Renal pelvis (tissue), 12 donors: ENCODE data around the gene AURKB. TPM values are rescaled to one million over a fixed set of nuclear protein-coding genes. Genes with fewer than 3 reads are reported as not detected.
"Not testable (repeated sequence)": the region's sequence is repeated elsewhere in the genome, so short reads cannot be mapped to it uniquely, and the experiment has no call there.

Source experiments
- DNase-seq: peaks from one replicate; pipeline ENCODE4 v3.0.0-alpha.2; 2013
- long read RNA-seq, 16 experiments: transcript quantifications; one replicate each; lab custom pipeline, GENCODE V29; 2026
- polyA plus RNA-seq, 3 donors: library from polyadenylated mRNA; unstranded; fragments of 120-200 nt; gene quantifications; one replicate each; pipeline ENCODE4 v1.2.1, GENCODE V29; 2013; ENCODE audit not compliant: insufficient read length in 3 of 3

AURKB gene
- polyA plus RNA-seq: 10 to 100 TPM; 31.9 to 48.1 (median 43.2) TPM
- long read RNA-seq, donor 1, transcript AURKB-214 (9 exons, 1,227 nt): major isoform, 7 of 7 reads
- long read RNA-seq, donor 1, partial matches to known transcripts: 0 of 7 reads
- long read RNA-seq, donor 1, other reads (novel, unspliced or antisense): 0 of 7 reads
- long read RNA-seq, donor 2, transcript AURKB-214 (9 exons, 1,227 nt): major isoform, 16 of 20 reads
- long read RNA-seq, donor 2, partial matches to known transcripts: 0 of 20 reads
- long read RNA-seq, donor 2, other reads (novel, unspliced or antisense): 0 of 20 reads
- long read RNA-seq, donor 3, transcript AURKB-214 (9 exons, 1,227 nt): major isoform, 5 of 7 reads
- long read RNA-seq, donor 3, partial matches to known transcripts: 0 of 7 reads
- long read RNA-seq, donor 3, other reads (novel, unspliced or antisense): 0 of 7 reads
- long read RNA-seq, donor 4, transcript AURKB-214 (9 exons, 1,227 nt): major isoform, 8 of 9 reads
- long read RNA-seq, donor 4, partial matches to known transcripts: 0 of 9 reads
- long read RNA-seq, donor 4, other reads (novel, unspliced or antisense): 0 of 9 reads
- long read RNA-seq, donor 5, partial matches to known transcripts: 0 of 2 reads
- long read RNA-seq, donor 5, other reads (novel, unspliced or antisense): 0 of 2 reads
- long read RNA-seq, donor 6, partial matches to known transcripts: 0 of 5 reads
- long read RNA-seq, donor 6, other reads (novel, unspliced or antisense): 0 of 5 reads
- long read RNA-seq, donor 7, transcript AURKB-214 (9 exons, 1,227 nt): major isoform, 8 of 16 reads
- long read RNA-seq, donor 7, partial matches to known transcripts: 6 of 16 reads
- long read RNA-seq, donor 7, other reads (novel, unspliced or antisense): 0 of 16 reads
- long read RNA-seq, donor 8, partial matches to known transcripts: 0 of 2 reads
- long read RNA-seq, donor 8, other reads (novel, unspliced or antisense): 0 of 2 reads
- long read RNA-seq, donor 9, transcript AURKB-214 (9 exons, 1,227 nt): major isoform, 9 of 11 reads
- long read RNA-seq, donor 9, partial matches to known transcripts: 0 of 11 reads
- long read RNA-seq, donor 9, other reads (novel, unspliced or antisense): 0 of 11 reads
- long read RNA-seq, donor 10, transcript AURKB-214 (9 exons, 1,227 nt): major isoform, 10 of 16 reads
- long read RNA-seq, donor 10, partial matches to known transcripts: 0 of 16 reads
- long read RNA-seq, donor 10, other reads (novel, unspliced or antisense): 0 of 16 reads
- long read RNA-seq, donor 11, transcript AURKB-214 (9 exons, 1,227 nt): major isoform, 6 of 9 reads
- long read RNA-seq, donor 11, partial matches to known transcripts: 0 of 9 reads
- long read RNA-seq, donor 11, other reads (novel, unspliced or antisense): 0 of 9 reads
- long read RNA-seq, donor 12, partial matches to known transcripts: 0 of 4 reads
- long read RNA-seq, donor 12, other reads (novel, unspliced or antisense): 0 of 4 reads
- long read RNA-seq, donor 13, partial matches to known transcripts: 5 of 8 reads
- long read RNA-seq, donor 13, other reads (novel, unspliced or antisense): 0 of 8 reads
- long read RNA-seq, donor 14: 0 reads
- long read RNA-seq, donor 15: 0 reads
- long read RNA-seq, donor 16, transcript AURKB-214 (9 exons, 1,227 nt): major isoform, 12 of 14 reads
- long read RNA-seq, donor 16, partial matches to known transcripts: 0 of 14 reads
- long read RNA-seq, donor 16, other reads (novel, unspliced or antisense): 0 of 14 reads

DNA sequence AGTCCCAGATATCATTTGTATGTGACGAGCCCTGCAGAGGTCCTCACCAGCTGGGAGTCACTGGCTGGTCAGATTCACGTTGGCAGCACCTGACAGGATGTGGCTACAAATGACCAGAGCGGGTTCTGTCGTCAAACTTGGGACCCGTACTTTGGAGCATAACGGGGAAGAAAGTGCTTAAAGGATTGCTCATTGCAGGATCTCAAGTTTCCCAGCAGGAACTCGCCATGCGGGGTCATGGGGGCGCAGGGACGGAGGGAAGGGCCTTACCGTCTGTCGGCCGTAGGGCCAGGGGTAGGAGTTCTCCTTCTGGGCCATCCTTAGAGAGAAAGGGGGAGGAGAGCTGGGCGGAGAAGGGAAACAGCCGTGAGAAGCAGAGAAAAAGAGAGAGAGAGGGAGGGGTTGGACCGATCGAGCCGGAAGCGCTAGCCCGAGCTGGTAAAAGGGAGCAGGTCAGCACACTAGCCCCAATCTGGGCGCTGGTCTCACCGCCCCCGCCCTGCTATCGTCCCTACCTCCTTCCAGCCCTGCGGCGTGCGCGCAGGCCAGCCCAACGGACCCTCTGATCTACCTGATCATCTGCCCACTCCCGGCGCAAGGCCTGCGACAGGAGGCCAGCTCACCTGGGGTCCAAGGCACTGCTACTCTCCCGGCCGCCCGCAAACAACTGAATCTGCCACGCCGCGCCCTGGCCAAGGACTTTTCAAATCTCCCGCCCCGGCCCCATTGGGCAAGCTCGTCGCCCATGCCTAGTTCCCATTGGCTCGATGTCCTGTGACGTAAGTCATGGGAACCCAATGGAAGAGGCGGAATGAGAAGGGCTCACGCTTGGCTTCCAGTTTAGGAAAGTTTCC lies at the start of gene AURKB:
Gene AURKB (minus strand): TSS at position 669 of the 854 bp plus-strand sequence. CDS start 351 bp downstream, at position 318.
- DNase-seq: peak; percentile 98

DNA sequence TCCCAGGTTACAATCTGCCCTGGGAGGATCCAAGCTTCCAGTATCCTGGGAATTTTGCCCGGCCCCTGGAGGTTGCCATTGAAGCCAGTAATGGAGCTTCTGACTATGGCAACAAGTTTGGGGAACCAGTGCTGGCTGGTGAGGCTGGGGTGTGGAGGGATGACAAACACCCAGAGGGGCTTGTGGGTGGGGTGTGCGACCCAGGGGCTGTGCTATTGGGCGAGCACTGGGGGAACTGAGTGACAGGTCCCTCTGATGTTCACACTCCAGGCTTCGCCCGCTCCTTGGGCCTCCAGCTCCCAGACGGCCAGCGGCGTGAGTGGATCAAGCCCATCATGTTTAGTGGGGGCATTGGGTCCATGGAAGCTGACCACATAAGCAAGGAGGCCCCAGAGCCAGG lies 47.4 kb upstream of the AURKB start:
- no peak for DNase-seq

DNA sequence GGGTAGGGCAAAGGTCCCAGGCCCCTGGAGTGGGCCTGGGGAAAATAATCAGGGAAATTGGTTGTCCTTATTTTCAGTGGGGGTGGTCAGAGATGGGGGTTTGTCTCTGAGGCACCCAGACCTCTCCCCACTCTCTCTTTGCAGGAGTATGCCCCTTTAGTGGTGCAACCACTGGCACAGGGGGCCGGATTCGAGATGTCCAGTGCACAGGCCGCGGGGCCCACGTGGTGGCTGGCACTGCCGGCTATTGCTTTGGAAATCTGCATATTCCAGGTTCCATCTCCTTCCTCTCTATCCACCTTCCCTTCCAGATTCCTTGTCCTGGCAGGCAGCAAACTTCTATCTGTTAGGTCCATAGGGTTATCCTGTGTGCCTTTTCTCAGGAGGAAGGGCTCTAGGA lies 46.3 kb upstream of the AURKB start:
- DNase-seq: no peak

DNA sequence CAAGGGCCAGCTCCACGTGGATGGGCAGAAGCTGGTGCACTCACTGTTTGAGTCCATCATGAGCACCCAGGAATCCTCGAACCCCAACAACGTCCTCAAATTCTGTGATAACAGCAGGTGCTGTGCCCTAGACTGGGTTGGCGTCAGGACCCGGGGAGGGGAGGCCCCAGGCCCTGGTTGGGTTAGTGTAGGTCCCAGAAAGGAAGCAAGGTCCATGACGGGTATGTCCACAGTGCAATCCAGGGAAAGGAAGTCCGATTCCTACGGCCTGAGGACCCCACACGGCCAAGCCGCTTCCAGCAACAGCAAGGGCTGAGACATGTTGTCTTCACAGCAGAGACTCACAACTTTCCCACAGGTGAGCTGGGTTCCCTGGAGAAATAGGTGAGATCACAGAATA lies 45.9 kb upstream of the AURKB start:
- DNase-seq: no peak

DNA sequence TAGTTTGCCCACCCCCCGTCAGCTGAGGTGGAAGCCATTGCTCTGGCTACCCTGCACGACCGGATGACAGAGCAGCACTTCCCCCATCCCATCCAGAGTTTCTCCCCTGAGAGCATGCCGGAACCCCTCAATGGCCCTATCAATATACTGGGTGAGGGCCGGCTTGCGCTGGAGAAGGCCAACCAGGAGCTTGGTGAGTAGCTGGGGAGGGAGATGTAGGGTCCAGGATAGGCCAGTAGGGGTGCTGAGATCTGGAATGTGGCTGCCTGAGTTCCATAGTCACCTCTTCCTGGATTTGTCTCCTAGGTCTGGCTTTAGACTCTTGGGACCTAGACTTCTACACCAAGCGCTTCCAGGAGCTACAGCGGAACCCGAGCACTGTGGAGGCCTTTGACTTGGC lies 45.1 kb upstream of the AURKB start:
- no peak for DNase-seq

DNA sequence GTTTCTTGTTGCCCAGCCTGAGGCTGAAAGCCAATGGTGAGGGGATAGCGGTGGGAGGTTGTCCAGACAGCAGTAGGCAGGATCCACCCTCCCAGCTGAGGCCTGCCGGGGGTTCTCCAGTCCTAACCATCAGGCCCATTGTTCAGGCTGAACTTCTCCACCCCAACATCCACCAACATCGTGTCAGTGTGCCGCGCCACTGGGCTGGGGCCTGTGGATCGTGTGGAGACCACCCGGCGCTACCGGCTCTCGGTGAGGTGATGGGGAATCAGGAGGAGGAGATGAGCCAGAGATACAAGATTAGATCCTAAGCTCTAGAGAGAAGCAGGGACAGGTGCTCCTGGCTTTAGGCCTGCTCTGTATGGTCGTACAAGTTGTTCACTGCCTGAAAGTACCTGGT lies 44.5 kb upstream of the AURKB start:
- no peak for DNase-seq

DNA sequence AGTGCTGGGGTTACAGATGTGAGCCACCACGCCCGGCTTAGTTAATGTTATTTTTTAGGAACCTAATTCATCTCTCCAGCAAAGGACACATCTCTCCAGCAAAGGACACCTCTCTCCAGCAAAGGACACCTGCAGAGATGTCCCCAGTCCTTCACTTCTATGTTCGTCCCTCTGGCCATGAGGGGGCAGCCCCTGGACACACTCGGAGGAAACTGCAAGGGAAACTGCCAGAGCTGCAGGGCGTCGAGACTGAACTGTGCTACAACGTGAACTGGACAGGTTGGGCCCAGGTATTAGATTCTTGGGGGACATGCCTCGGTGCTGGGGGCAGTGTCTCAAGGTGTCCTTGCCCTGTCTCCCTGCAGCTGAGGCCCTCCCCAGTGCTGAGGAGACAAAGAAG lies 43.4 kb upstream of the AURKB start:
- no peak for DNase-seq

DNA sequence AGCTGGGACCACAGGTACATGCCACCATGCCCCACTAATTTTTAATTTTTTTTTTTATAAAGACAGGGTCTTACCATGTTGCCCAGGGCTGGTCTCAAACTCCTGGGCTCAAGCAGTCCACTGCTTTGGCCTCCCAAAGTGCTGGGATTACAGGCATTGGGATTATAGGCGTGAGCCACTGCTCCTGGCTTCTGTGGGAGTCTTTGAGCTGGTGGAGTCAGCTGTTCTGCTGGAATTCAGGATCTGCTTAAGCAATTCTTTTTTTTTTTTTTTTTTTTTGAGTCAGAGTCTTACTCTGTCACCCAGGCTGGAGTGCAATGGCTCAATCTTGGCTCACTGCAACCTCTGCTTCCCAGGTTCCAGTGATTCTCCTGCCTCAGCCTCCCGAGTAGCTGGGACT lies 41.0 kb upstream of the AURKB start:
- not testable (repeated sequence) for DNase-seq

DNA sequence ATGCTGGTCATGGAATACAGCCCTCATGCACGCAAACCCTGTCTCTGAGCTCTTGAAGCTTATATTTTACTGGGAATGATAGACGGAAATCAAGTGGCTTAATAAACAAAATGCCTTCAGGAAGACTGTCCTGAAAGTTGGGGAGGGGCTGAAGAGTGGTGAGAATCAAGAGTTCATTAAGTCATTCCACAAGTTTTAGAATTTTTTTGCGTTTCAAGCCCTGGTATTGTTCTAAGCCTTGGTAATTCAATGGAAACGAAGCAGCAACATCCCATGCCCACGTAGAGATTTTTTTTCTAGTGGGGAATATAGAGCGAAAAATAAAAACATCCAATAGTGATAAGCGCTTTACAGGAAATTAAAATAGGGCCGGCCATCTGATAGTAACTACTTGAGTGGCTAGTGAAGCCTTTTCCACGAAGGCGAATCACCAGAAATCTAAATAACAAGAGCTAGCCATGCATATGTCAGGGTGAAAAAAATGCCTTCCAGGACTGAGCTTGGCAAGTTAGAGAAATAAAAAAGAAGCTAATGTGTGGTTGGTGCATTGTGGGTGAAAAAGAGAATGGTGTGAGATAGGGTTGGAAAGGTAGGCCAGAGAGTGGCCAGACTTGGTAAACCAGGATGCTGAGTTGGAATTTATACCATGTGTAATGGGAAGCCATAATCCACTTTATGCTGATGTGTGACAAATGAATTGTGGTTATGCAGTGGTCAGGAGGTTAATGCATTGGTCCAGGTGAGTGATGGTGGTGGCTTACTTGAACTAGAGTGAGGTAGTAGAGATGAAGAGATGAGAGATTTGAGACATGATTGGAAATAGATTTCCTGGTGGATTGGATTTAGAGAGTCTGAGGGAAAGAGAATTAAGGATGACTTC lies 39.5 kb upstream of the AURKB start:
- DNase-seq: no peak

DNA sequence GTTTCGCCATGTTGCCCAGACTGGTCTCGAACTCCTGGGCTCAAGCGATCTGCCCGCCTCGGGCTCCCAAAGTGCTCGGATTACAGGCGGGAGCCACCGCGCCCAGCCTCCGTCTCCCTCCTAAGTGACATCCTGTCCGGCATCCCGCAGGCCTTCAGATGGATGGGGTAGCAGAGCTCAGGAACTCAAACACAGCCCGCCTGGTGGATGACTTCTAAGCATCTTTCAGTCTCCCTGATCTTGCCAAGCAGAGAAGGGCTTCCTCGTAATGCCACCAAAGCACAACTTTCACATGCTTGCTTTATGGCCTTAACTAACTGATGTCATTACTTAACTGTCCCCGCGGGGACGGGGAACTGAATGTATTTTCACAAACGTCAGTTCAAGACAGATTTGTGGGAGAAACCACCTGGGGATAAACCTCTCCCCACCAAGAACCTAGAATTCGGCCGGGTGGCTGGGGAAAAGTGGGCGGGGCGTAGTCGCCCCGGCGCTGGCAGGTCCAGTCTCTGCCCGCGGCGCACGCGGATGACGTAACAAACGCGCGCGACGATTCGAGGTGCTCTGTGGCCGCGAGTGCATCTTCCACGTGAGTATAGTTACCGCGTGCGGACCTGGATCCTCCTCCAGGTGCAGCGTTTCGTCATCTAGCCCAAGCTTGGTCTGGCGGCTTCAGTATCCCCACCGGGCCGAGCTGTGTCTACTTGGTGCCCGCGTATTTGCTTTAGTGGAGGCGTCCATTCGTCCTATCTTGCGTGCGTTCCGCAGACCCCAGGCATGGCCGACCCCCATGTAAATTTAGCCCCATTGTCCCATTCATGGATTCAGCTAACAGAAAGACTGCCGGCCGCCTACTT lies 38.6 kb upstream of the AURKB start, which contains the start of gene PFAS:
Gene PFAS (plus strand): TSS at position 539 of the 857 bp plus-strand sequence. CDS start 4,649 bp downstream, outside the sequence.
- DNase-seq: peak; percentile 94

DNA sequence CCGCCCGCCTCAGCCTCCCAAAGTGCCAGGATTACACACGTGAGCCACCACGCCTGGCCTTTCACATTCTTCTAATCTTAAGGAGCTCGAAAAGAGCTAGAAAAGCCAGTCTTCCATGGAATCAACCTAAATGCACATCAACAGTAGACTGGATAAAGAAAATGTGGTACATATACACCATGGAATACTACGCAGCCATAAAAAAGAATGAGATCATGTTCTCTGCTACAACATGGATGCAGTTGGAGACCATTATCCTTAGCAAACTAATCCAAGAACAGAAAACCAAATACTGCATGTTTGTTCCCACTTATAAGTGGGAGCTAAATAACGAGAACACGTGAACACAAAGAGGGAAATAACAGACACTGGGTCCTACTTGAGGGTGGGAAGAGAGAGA lies 34.4 kb upstream of the AURKB start:
- no peak for DNase-seq

DNA sequence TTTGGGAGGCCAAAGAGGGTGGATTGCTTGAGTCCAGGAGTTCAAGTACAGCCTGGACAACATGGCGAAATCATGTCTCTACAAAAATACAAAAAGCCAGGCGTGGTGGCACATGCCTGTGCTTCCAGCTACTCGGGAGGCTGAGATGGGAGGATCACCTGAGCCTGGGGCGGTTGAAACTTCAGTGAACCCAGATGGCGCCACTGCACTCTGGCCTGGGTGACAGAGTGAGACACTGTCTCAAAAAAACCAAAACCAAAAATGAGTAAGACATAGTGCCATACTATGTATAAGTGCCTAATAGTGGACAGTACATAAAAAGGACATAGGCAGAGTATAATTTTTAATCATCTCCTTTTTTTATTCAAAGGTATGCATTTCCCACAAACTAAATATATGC lies 33.5 kb upstream of the AURKB start:
- DNase-seq: no peak

DNA sequence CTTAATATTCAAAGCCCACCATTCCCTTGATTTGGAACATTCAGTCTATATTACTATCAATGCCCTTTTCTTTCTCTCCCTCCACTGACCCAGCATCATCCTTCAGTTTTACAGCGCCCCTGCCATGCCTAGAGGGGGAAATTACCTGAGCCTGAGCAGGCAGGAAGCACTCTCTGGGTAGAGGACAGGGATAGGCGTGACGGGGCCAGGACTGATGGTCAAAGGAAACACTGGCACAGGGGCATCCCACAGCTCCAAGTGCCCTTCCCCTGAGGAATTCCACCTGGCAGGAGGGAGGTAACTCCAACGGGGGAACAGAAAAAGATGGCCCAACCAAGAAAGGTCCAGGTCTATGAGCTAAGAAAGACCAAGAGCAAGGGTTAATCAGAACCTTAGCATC lies 27.5 kb upstream of the AURKB start:
- no peak for DNase-seq

DNA sequence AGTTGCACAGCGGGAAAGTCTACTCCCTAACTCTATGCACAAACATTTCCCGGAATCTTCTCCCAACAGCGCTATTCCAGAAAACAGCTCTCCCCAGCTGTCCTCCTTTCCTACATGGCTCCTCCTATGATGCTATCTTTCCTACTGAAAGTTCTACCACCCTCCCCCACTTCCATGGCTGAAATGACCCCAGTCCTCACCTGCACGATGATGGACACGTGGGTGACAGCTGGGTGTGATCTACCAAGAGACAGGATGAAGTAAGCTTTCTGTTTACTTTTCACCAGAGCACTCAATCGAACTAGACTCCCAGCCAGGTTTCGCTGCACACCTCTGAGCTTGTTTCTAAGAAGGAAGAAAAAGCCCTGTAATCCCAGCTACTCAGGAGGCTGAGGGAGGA lies 26.8 kb upstream of the AURKB start:
- DNase-seq: no peak

DNA sequence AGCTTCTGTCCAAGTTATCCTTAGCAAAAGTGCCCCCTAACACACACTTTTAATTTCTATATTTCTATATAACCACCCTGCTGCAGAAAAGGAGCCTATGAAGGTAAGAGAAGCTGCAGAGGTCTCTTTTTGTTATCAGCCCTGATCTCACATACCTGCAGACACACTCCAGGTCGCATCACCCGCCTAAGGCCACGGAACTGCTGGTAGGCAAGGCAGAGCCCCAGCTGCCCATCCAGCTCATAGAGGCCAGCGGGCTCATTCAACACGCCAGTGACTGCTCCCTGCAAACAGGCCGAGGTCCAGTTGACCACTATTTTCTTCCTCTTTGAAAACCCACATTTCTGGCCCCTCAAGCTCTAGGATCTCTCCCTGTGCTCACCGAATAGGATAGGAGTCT lies 25.3 kb upstream of the AURKB start:
- no peak for DNase-seq

DNA sequence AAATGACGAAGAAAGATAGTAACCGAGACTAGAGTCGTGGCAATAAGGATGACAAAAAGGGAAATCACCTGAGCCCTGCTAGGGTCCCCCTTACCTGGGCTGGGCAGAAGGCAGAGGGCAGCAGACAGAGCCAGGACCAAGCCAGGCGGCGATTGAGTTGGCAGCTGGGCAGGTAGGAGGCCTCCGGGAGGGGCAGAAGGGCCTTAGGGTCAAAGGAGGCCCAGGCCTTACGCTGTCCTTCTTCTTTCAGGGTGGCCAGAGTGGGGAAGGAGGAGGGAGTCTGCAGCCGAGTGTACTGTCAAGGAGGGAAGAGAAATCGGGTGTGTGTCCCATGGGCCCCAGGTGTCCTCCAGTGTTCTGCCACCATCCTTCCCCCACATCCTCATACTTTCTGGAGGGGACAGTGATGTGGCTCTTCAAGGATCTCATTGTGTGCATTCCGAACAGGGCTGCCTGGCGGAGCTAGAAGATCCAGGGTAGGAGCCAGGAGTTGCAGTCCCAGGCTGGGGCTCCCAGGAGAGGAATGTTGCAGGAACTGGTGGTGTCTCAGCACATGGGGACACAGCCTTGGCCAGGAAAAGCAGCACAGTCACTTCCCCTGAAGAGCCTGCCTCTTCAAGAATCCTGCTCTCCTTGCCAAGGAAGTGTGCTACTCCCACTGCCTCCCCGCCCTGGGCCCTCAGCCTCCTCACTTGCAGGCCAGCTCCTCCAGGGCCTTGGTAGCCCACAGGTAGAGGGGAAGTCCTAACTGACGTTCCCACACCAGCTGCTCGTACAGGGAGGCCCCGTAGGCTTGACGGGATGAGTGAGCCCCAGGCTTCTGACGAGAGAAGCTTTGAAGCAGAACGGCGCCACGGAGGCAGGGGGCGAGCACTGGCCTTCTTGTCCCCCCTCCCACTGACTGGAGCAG lies 24.2 kb upstream of the AURKB start:
- DNase-seq: no peak

DNA sequence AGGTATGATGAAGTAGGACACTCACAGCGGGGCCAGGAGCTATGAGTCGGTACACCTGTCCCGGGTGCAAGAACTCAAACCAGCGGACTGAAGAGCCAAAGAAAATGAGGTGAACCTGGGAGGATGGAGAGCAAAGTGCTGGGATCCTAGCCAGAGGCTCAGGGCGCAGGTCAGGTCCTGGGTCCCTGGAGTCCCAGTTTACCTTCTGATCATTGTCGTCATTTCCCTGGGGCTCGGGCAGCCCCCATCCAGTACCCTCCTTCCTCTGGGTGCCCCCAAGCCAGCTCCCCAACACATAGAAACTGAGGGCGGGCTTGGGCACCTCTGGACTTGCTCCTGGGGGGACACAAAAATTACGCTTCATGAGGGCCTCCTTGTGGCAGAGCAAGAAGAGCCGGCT lies 21.3 kb upstream of the AURKB start:
- no peak for DNase-seq
